H1 (cell line): ENCODE data around the gene POFUT2. TPM values are rescaled to one million over a fixed set of nuclear protein-coding genes. Genes with fewer than 3 reads are reported as not detected.

Source experiments
- EGR1 ChIP-seq: IDR thresholded peaks from 2 replicates; pipeline ENCODE4 v1.6.1; 2011; ENCODE audit warnings: low read depth, low read length, borderline replicate concordance
- HDAC6 ChIP-seq: IDR thresholded peaks from one replicate; pipeline ENCODE4 v1.7.1; 2012; ENCODE audit warnings: low read depth, mild to moderate bottlenecking, inconsistent platforms, low read length, moderate library complexity
- SP4 ChIP-seq: IDR thresholded peaks from 2 replicates; pipeline ENCODE4 v1.6.1; 2012; ENCODE audit warnings: low read length, inconsistent platforms
- YY1 ChIP-seq: IDR thresholded peaks from 2 replicates; pipeline ENCODE4 v1.6.1; 2011; ENCODE audit warnings: low read depth, mild to moderate bottlenecking, low read length
- ZNF274 ChIP-seq: IDR thresholded peaks from 2 replicates; pipeline ENCODE4 v1.7.0; 2012; ENCODE audit warnings: low read length, borderline replicate concordance; ENCODE audit errors: extremely low read depth
- polyA plus RNA-seq, 7 experiments: library from polyadenylated mRNA; depleted of rRNA in 3 of 7; stranded (reverse) in 5 of 7; unstranded in 2 of 7; fragments of >200 nt in 5 of 7; fragments of 200-250 nt in 2 of 7; gene quantifications; 1 replicate in 5 of 7; 2 replicates in 1 of 7; 4 replicates in 1 of 7; pipeline versions ENCODE4 v1.2.1 to v1.2.3, GENCODE V29; 2011 to 2013; ENCODE audit warnings: missing spikeins in 2 of 7, mixed read lengths in 2 of 7
- total RNA-seq: library from RNA; stranded (reverse); fragmentation: NEBNext Ultra II Directional; extraction: Animal tissue kit (Norgen Biotek cat#: 25700); gene quantifications from 2 replicates; pipeline ENCODE4 v1.2.1, GENCODE V29; 2021
- TF ChIP-seq, protein P1 (sequence below), 3 experiments: IDR thresholded peaks; 1 replicate in 2 of 3; 2 replicates in 1 of 3; pipeline versions ENCODE4 v1.5.1 to v1.6.1; 2011; ENCODE audit warnings: low read length in 3 of 3, mild to moderate bottlenecking in 3 of 3, inconsistent platforms in 2 of 3, low read depth in 1 of 3, moderate library complexity in 1 of 3; ENCODE audit not compliant: insufficient read depth in 1 of 3; ENCODE audit errors: control extremely low read depth in 1 of 3

Gene POFUT2
- total and polyA plus RNA-seq, 2 of the 8 experiments (the other 6 are each of a cell fraction or from before 2014, with no cell fraction given), result 13.7 to 32.1 TPM

DNA sequence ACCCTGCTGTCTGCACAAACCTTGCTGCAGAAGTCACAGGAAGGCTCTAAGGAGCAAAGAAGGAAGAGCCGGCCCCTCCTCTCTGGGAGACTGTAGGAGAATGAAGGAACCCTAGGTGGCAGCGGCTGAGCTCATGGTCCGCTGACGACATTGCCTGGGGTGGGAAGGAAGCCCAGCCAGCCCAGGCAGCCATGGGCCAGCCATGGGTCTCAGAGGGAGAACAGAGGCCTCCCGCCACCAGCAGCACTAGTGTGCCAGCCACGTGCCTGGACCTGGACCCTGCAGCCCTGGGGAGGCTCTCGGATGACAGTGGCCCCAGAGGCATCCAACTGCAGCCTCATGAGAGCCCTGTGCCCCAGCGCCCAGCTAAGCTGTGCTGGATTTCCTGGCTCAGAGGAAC lies 49.2 kb upstream of the POFUT2 start (continued):
- 0 out of 2 replicates have a peak, but pooled peaks have one; percentile 15 for TF ChIP-seq YY1
- no peak for TF ChIP-seq EGR1
- TF ChIP-seq SP4, result no peak
- TF ChIP-seq, protein P1, sequence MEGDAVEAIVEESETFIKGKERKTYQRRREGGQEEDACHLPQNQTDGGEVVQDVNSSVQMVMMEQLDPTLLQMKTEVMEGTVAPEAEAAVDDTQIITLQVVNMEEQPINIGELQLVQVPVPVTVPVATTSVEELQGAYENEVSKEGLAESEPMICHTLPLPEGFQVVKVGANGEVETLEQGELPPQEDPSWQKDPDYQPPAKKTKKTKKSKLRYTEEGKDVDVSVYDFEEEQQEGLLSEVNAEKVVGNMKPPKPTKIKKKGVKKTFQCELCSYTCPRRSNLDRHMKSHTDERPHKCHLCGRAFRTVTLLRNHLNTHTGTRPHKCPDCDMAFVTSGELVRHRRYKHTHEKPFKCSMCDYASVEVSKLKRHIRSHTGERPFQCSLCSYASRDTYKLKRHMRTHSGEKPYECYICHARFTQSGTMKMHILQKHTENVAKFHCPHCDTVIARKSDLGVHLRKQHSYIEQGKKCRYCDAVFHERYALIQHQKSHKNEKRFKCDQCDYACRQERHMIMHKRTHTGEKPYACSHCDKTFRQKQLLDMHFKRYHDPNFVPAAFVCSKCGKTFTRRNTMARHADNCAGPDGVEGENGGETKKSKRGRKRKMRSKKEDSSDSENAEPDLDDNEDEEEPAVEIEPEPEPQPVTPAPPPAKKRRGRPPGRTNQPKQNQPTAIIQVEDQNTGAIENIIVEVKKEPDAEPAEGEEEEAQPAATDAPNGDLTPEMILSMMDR (IDR thresholded peaks at IDR 0.05; ENCODE audit: control extremely low read depth in 1 of 3, insufficient read depth in 1 of 3, low read depth in 1 of 3, low read length in 3 of 3), result peak in 2 of 3 experiments; percentile 12 to 21; a peak in 2 of 4 replicates
- no peak for TF ChIP-seq HDAC6
- TF ChIP-seq ZNF274, result no peak
